Measurements from ENCODE around the gene SREK1. TPM values are rescaled to one million over a fixed set of nuclear protein-coding genes. Genes with fewer than 3 reads are reported as not detected.

SREK1 gene
- total RNA-seq, 1 donor from 2014 or later: 66.1 TPM

DNA sequence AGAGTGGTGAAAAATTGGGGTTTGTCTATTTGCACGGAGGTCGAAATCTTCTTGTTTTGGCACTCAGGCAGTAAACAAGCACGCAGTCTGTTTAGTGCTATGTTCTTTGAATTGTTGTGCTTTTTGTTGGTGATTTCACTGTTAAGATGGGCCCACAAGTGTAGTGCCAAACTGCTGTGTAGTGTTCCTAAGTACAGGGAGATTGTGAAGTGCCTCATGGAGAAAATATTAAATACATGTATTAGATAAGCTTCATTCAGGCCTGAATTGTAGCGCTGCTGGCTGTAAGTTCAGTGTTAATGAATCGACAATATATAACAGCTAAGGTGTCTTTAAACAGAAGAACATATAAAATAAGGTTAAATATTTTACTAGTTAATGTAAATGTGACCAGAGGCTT is 17.3 kb downstream of the SREK1 start:
- Histone ChIP-seq H2AFZ (ENCODE audit: low read depth, low read length) (no peak overlapping the region), H3K36me3 (ENCODE audit: insufficient read depth, low read length) (peaks cover 59% of the 10 kb centered on the region), H3K4me2 (ENCODE audit: low read length) (no peak overlapping the region), H3K9me3 (ENCODE audit: insufficient read depth, low read depth, low read length) (no peaks in the 10 kb centered on the region), H3K4me1 (ENCODE audit: insufficient read depth, low read length) (no peaks in the 10 kb centered on the region), H3K27me3 (ENCODE audit: insufficient read depth, low read length) (no peaks in the 10 kb centered on the region), H3K4me3 (ENCODE audit: insufficient read depth, low read depth, low read length) (no peak overlapping the region), H3K9ac (ENCODE audit: low read length) (no peak overlapping the region), H3K79me2 (ENCODE audit: insufficient read depth, low read length) (peaks cover 48% of the 10 kb centered on the region), H3K27ac (ENCODE audit: low read depth, low read length) (no peak overlapping the region), H4K20me1 (ENCODE audit: insufficient read depth, low read length) (peaks cover 27% of the 10 kb centered on the region)
- Mint-ChIP-seq H3K9me3 (ENCODE audit: unreplicated experiment) (no peaks in the 10 kb centered on the region), H3K27ac (ENCODE audit: unreplicated experiment) (no peak overlapping the region), H3K4me1 (ENCODE audit: low read depth, unreplicated experiment) (peaks cover 3% of the 10 kb centered on the region), H3K27me3 (ENCODE audit: low read depth, unreplicated experiment) (no peaks in the 10 kb centered on the region), H3K36me3 (ENCODE audit: low read depth, unreplicated experiment) (peaks cover 7% of the 10 kb centered on the region), H3K4me3 (ENCODE audit: unreplicated experiment) (no peak overlapping the region)
- no peak for FAIRE-seq
- DNase-seq (ENCODE audit: low read depth): no peak
- TF ChIP-seq, protein P1, sequence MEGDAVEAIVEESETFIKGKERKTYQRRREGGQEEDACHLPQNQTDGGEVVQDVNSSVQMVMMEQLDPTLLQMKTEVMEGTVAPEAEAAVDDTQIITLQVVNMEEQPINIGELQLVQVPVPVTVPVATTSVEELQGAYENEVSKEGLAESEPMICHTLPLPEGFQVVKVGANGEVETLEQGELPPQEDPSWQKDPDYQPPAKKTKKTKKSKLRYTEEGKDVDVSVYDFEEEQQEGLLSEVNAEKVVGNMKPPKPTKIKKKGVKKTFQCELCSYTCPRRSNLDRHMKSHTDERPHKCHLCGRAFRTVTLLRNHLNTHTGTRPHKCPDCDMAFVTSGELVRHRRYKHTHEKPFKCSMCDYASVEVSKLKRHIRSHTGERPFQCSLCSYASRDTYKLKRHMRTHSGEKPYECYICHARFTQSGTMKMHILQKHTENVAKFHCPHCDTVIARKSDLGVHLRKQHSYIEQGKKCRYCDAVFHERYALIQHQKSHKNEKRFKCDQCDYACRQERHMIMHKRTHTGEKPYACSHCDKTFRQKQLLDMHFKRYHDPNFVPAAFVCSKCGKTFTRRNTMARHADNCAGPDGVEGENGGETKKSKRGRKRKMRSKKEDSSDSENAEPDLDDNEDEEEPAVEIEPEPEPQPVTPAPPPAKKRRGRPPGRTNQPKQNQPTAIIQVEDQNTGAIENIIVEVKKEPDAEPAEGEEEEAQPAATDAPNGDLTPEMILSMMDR (IDR thresholded peaks at IDR 0.05; ENCODE audit: insufficient read depth, low read depth, low read length): no peak
- no peak for TF ChIP-seq EZH2 (IDR thresholded peaks at IDR 0.05; ENCODE audit: insufficient read depth, low read length)

DNA sequence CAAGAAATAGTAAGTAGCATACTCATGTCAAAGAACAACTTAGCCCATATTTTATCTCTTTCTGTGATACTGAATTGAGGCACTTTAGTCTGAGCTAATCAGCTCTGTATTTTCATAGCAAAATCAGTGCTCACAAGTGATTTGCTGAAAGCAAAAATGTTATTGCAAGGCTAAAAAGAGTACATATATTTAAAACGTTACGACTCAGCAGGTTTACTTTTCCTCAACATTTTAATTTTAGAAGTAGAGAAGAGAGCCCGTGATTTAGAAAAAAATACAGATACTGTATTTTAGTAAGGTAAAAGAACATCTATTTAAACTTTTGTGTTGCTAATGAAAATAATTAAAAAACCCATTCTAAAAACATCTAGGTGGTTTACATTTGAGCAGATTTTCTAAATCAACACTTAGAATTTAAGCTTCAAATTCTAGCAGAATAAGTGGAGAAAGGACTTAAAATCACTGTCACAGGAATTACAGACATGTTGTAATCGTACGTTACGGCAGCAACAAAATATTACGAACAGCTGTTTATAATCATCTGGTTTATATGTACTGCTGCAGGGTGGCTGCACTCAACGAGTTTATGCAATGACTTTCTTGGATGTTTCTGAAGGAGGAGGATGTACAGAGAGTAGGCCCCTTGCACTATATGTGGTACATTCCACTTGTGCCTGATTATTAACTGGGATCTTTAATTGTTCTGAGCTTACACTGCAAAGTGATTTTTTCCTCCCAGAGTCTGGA is 20.1 kb downstream of the SREK1 start:
- H3K4me3 Mint-ChIP-seq (ENCODE audit: unreplicated experiment): no peak overlapping the region
- H3K36me3 Mint-ChIP-seq (ENCODE audit: low read depth, unreplicated experiment): peaks cover 7% of the 10 kb centered on the region
- no peaks in the 10 kb centered on the region for H3K27me3 Mint-ChIP-seq (ENCODE audit: low read depth, unreplicated experiment)
- Histone ChIP-seq H3K9me3 (ENCODE audit: insufficient read depth, low read depth, low read length) (no peaks in the 10 kb centered on the region), H3K4me3 (ENCODE audit: insufficient read depth, low read depth, low read length) (no peak overlapping the region), H3K36me3 (ENCODE audit: insufficient read depth, low read length) (peaks cover 56% of the 10 kb centered on the region), H4K20me1 (ENCODE audit: insufficient read depth, low read length) (peaks cover 25% of the 10 kb centered on the region), H3K27ac (ENCODE audit: low read depth, low read length) (no peak overlapping the region), H2AFZ (ENCODE audit: low read depth, low read length) (no peak overlapping the region), H3K4me1 (ENCODE audit: insufficient read depth, low read length) (no peaks in the 10 kb centered on the region), H3K4me2 (ENCODE audit: low read length) (no peak overlapping the region), H3K9ac (ENCODE audit: low read length) (no peak overlapping the region), H3K27me3 (ENCODE audit: insufficient read depth, low read length) (no peaks in the 10 kb centered on the region), H3K79me2 (ENCODE audit: insufficient read depth, low read length) (peaks cover 23% of the 10 kb centered on the region)
- DNase-seq (ENCODE audit: low read depth): no peak
- peaks cover 3% of the 10 kb centered on the region for H3K4me1 Mint-ChIP-seq (ENCODE audit: low read depth, unreplicated experiment)
- no peaks in the 10 kb centered on the region for H3K9me3 Mint-ChIP-seq (ENCODE audit: unreplicated experiment)
- TF ChIP-seq, protein P1 (IDR thresholded peaks at IDR 0.05; ENCODE audit: insufficient read depth, low read depth, low read length): no peak
- TF ChIP-seq EZH2 (IDR thresholded peaks at IDR 0.05; ENCODE audit: insufficient read depth, low read length): no peak
- no peak overlapping the region for H3K27ac Mint-ChIP-seq (ENCODE audit: unreplicated experiment)
- FAIRE-seq: no peak

DNA sequence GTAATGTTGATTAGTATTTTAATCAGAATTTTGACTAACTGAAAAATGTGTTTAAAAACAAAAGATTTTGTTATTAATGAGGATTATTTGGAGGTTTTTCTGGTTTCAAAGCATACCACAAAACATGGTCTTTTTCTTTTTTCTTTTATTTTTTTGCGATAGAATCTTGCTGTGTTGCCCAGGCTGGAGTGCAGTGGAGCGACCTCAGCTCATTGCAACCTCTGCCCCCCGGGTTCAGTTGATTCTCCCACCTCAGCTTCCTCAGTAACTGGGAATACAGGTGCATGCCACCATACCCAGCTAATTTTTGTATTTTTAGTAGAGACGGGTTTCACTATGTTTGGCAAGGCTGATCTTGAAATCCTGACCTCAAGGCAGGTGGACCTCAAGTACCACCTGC is 24.1 kb downstream of the SREK1 start:
- Histone ChIP-seq H4K20me1 (ENCODE audit: insufficient read depth, low read length) (peaks cover 29% of the 10 kb centered on the region), H3K27me3 (ENCODE audit: insufficient read depth, low read length) (no peaks in the 10 kb centered on the region), H3K9me3 (ENCODE audit: insufficient read depth, low read depth, low read length) (no peaks in the 10 kb centered on the region), H3K4me3 (ENCODE audit: insufficient read depth, low read depth, low read length) (no peak overlapping the region), H3K27ac (ENCODE audit: low read depth, low read length) (no peak overlapping the region), H3K9ac (ENCODE audit: low read length) (no peak overlapping the region), H3K79me2 (ENCODE audit: insufficient read depth, low read length) (peaks cover 15% of the 10 kb centered on the region), H3K4me1 (ENCODE audit: insufficient read depth, low read length) (no peaks in the 10 kb centered on the region), H2AFZ (ENCODE audit: low read depth, low read length) (no peak overlapping the region), H3K36me3 (ENCODE audit: insufficient read depth, low read length) (peaks cover 49% of the 10 kb centered on the region), H3K4me2 (ENCODE audit: low read length) (no peak overlapping the region)
- no peak overlapping the region for H3K27ac Mint-ChIP-seq (ENCODE audit: unreplicated experiment)
- TF ChIP-seq EZH2 (IDR thresholded peaks at IDR 0.05; ENCODE audit: insufficient read depth, low read length): no peak
- TF ChIP-seq, protein P1 (IDR thresholded peaks at IDR 0.05; ENCODE audit: insufficient read depth, low read depth, low read length): no peak
- FAIRE-seq (no peak), DNase-seq (ENCODE audit: low read depth) (no peak)
- H3K36me3 Mint-ChIP-seq (ENCODE audit: low read depth, unreplicated experiment): no peaks in the 10 kb centered on the region
- H3K4me3 Mint-ChIP-seq (ENCODE audit: unreplicated experiment): no peak overlapping the region
- no peaks in the 10 kb centered on the region for H3K27me3 Mint-ChIP-seq (ENCODE audit: low read depth, unreplicated experiment)
- H3K4me1 Mint-ChIP-seq (ENCODE audit: low read depth, unreplicated experiment): peaks cover 3% of the 10 kb centered on the region
- no peaks in the 10 kb centered on the region for H3K9me3 Mint-ChIP-seq (ENCODE audit: unreplicated experiment)

Measured in astrocyte (in vitro differentiated cells and primary cell).